Sigmoid colon (tissue), 7 donors: ENCODE results near the gene KCNE1. TPM values are rescaled to one million over a fixed set of nuclear protein-coding genes. Genes with fewer than 3 reads are reported as not detected.

ENCODE experiments used
- DNase-seq: peaks from one replicate; pipeline ENCODE4 v3.0.0-alpha.2; 2019
- H3K27ac ChIP-seq, 4 donors: fragments of 200-600 bp; sonication (generic); one replicate each; pipeline ENCODE4 v1.5.1; 2016 to 2019; ENCODE audit warnings: mild to moderate bottlenecking in 1 of 4
- H3K27me3 ChIP-seq, 3 donors: fragments of 200-600 bp; sonication (generic); one replicate each; pipeline ENCODE4 v1.5.1; 2019; ENCODE audit warnings: mild to moderate bottlenecking in 1 of 3
- H3K36me3 ChIP-seq, 4 donors: fragments of 200-600 bp; sonication (generic); one replicate each; pipeline ENCODE4 v1.5.1; 2016 to 2019
- H3K4me1 ChIP-seq, 4 donors: fragments of 200-600 bp; sonication (generic); one replicate each; pipeline ENCODE4 v1.5.1; 2017 to 2019
- H3K4me3 ChIP-seq, 4 donors: fragments of 200-600 bp; sonication (generic); one replicate each; pipeline ENCODE4 v1.5.1; 2017 to 2019; ENCODE audit warnings: mild to moderate bottlenecking in 2 of 4, moderate library complexity in 1 of 4
- H3K9me3 ChIP-seq, 4 donors: fragments of 200-600 bp in 3 of 4; sonication (generic) in 3 of 4; one replicate each; pipeline versions ENCODE4 v1.5.1 to v1.6.1; 2013 to 2019
- EP300 ChIP-seq, 4 donors: sonication (generic); formaldehyde crosslinking; IDR thresholded peaks; one replicate each; pipeline ENCODE4 v1.6.1; 2017; ENCODE audit warnings: antibody characterized with exemption in 4 of 4
- POLR2A ChIP-seq, 2 donors: fragments of 450-650 bp; IDR thresholded peaks; one replicate each; pipeline ENCODE4 v1.6.1; 2016; ENCODE audit warnings: antibody characterized with exemption in 2 of 2, mild to moderate bottlenecking in 2 of 2, moderate library complexity in 2 of 2
- POLR2AphosphoS5 ChIP-seq, 4 donors: sonication (generic); formaldehyde crosslinking; IDR thresholded peaks; one replicate each; pipeline ENCODE4 v1.6.1; 2017; ENCODE audit warnings: antibody characterized with exemption in 4 of 4
- WGBS, 2 donors: extraction: QIAGEN DNeasy Blood & Tissue Kit; methylation state at CpG; one replicate each; pipeline ENCODE4 v1.1.7; 2013; 5-methylcytosine and 5-hydroxymethylcytosine counted together
- intact Hi-C: fragments of 100-400 bp; cut with DNase I; formaldehyde crosslinking; loops from one replicate; pipeline ENCODE4 v1.15.1; 2023
- polyA plus RNA-seq, 3 donors: library from polyadenylated mRNA; stranded (reverse); fragments of 200-250 nt; gene quantifications; one replicate each; pipeline ENCODE4 v1.2.3, GENCODE V29; 2013
- total RNA-seq, 4 donors: library from RNA; depleted of rRNA; stranded (reverse); fragments of >200 nt; gene quantifications; one replicate each; pipeline ENCODE4 v1.1.0, GENCODE V29; 2016
- TF ChIP-seq, protein P1 (sequence below), 4 experiments: fragments of 450-650 bp in 3 of 4; fragments of 200-600 bp in 1 of 4; IDR thresholded peaks; one replicate each; pipeline ENCODE4 v1.5.1; 2016 to 2019; ENCODE audit warnings: antibody characterized with exemption in 4 of 4, mild to moderate bottlenecking in 3 of 4, moderate library complexity in 2 of 4
- donor health status: healthy with polysubstance abuse.
- donor health status: Bipolar disorder and iron deficiency.
- donor health status: healthy.

KCNE1 gene
- total and polyA plus RNA-seq, 7 donors = 0.60 to 7.2 (median 2.3) TPM; not detected in 1

DNA sequence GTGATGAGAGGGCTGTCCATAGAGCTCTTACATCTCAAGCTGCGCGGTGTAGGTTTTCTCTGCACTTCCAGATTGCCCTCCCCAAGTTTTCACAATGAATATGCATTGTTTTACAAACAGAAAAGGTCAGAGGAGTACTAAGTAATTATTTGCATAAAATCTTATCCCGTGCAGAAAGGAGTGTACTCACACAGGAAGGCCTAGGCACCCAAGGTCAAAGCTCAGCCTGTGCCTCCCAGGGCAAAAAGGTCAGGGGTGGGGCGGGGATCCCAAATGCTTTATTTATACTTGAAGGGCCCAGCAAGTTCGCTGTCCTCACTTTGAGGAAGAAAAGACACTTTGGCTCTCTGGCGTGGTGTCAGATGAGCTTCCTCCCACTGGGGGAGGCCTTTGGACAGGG is 10.3 kb upstream of the KCNE1 start:
- intact Hi-C loops = loop anchor here (5.0 kb wide), 1 partner anchor 60 kb away; no protein-coding TSS in a partner anchor
- no peak for TF ChIP-seq EP300 (IDR thresholded peaks at IDR 0.05)
- TF ChIP-seq POLR2AphosphoS5 (IDR thresholded peaks at IDR 0.05) = no peak
- TF ChIP-seq, protein P1, sequence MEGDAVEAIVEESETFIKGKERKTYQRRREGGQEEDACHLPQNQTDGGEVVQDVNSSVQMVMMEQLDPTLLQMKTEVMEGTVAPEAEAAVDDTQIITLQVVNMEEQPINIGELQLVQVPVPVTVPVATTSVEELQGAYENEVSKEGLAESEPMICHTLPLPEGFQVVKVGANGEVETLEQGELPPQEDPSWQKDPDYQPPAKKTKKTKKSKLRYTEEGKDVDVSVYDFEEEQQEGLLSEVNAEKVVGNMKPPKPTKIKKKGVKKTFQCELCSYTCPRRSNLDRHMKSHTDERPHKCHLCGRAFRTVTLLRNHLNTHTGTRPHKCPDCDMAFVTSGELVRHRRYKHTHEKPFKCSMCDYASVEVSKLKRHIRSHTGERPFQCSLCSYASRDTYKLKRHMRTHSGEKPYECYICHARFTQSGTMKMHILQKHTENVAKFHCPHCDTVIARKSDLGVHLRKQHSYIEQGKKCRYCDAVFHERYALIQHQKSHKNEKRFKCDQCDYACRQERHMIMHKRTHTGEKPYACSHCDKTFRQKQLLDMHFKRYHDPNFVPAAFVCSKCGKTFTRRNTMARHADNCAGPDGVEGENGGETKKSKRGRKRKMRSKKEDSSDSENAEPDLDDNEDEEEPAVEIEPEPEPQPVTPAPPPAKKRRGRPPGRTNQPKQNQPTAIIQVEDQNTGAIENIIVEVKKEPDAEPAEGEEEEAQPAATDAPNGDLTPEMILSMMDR (IDR thresholded peaks at IDR 0.05) = no peak
- TF ChIP-seq POLR2A (IDR thresholded peaks at IDR 0.05) = no peak
- Histone ChIP-seq H3K27me3 (no peaks in the 10 kb centered on the region), H3K4me3 (no peak overlapping the region), H3K36me3 (peaks cover 0 to 45% (median 18%) of the 10 kb centered on the region in 4 donors), H3K9me3 (no peaks in the 10 kb centered on the region), H3K4me1 (peaks cover 0 to 62% (median 39%) of the 10 kb centered on the region in 4 donors), H3K27ac (peak overlapping the region; percentile 27 to 55 (median 43))
- no peak for DNase-seq
- 48 to 72% methylated on average over 6 of the region's 6 CpGs for WGBS, 2 donors

DNA sequence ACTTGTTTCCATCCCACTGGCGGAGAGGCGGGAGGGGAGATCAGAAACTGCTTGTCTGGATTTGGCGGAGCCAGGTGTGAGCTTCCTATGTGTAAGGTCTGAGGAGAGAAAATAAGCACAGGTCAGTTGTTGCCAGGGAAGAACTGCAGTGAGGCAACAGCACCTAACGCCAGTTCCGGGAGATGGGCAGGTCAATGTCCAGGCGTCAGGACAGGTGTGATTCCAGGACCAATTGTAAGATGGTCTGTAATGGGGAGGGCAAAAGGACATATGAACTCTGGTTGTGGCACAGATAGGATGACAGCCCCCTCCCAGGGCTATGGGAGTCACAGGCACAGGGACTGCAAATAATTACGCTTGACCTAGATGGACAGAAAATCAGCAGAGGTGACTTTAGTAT is 9.6 kb upstream of the KCNE1 start:
- intact Hi-C loops = loop anchor here (5.0 kb wide), 1 partner anchor 61 kb away; no protein-coding TSS in a partner anchor
- no peak for DNase-seq
- Histone ChIP-seq H3K4me1 (peaks cover 0 to 59% (median 36%) of the 10 kb centered on the region in 4 donors), H3K36me3 (peaks cover 0 to 52% (median 18%) of the 10 kb centered on the region in 4 donors), H3K27ac (peak overlapping the region in 2 of 4 donors; percentile 14 to 55), H3K4me3 (no peak overlapping the region), H3K9me3 (no peaks in the 10 kb centered on the region), H3K27me3 (no peaks in the 10 kb centered on the region)
- 90 to 96% methylated on average over 7 of the region's 7 CpGs for WGBS, 2 donors
- TF ChIP-seq POLR2AphosphoS5 (IDR thresholded peaks at IDR 0.05) (no peak), POLR2A (IDR thresholded peaks at IDR 0.05) (no peak), EP300 (IDR thresholded peaks at IDR 0.05) (no peak)
- TF ChIP-seq, protein P1 (IDR thresholded peaks at IDR 0.05) = no peak

DNA sequence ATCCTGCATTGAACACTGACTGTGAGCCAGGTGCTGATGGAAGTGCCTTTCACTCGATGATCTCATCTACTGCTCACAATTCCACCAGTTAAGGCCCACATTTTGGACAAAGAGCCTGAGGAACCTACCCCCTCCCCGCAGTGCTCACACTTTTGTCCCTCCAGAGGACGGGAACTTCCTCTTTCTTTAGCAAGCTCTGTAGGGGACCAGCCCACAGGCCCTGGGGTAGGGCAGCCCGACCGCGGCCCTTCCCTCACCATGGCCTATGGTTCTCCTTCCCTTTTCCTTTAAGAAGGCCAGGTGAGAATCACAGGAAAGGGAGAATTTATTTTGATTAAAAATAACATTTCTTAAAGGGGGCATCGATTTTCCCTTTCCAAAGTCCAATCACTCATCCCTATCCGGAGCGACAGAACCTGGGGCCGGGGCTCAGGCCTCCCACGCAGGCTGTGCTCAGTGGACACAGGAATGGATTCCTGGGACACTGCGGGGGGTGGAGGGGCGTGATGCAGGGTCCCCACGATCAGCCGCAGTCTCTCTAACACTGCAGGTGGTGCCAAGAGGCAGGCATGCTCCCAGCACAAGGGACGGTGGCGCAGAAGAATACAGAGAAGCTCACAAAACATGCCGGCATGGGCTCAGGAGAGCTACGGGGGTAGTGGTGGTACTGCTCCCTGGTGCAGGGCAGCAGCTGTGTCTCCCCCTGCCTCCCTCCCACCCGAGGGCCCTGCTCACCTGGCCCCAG is 8.9 kb upstream of the KCNE1 start:
- 86 to 95% methylated on average over 20 of the region's 20 CpGs for whole genome bisulfite sequencing, 2 donors
- Histone ChIP-seq H3K27me3 (no peaks in the 10 kb centered on the region), H3K27ac (peak overlapping the region in 3 of 4 donors; percentile 14 to 55 (median 21)), H3K36me3 (peaks cover 0 to 54% (median 18%) of the 10 kb centered on the region in 4 donors), H3K4me1 (peaks cover 0 to 57% (median 35%) of the 10 kb centered on the region in 4 donors), H3K4me3 (no peak overlapping the region), H3K9me3 (no peaks in the 10 kb centered on the region)
- TF ChIP-seq, protein P1 (IDR thresholded peaks at IDR 0.05) = no peak
- TF ChIP-seq EP300 (IDR thresholded peaks at IDR 0.05) (no peak), POLR2A (IDR thresholded peaks at IDR 0.05) (no peak), POLR2AphosphoS5 (IDR thresholded peaks at IDR 0.05) (no peak)
- no peak for DNase-seq
- intact Hi-C loops = loop anchor here (5.0 kb wide), 1 partner anchor 61 kb away; no protein-coding TSS in a partner anchor

DNA sequence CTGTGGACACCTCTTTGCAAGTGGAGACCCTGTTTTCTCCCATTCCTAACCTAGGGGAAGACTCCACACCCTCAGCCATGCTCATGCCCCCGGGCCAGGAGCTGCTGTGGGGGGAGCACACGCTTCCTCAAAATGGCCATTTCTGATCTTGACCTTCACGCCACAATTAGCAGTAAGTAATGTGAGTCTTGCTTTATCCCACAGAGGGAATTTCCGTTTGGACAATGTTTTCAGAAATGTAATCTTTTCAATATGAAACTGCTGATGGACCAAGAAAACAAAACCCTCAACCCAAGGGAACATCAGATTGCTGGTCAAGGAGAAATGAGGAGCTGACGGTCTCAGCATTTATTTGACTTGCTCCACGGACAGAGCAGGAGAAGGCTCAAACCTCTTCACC is 8.3 kb upstream of the KCNE1 start:
- Histone ChIP-seq H3K4me1 (peaks cover 0 to 51% (median 29%) of the 10 kb centered on the region in 4 donors), H3K36me3 (peaks cover 0 to 57% (median 18%) of the 10 kb centered on the region in 4 donors), H3K9me3 (no peaks in the 10 kb centered on the region), H3K27ac (peak overlapping the region in 3 of 4 donors; percentile 14 to 55 (median 21)), H3K27me3 (no peaks in the 10 kb centered on the region), H3K4me3 (no peak overlapping the region)
- intact Hi-C loops = loop anchor here (5.0 kb wide), 1 partner anchor 62 kb away; no protein-coding TSS in a partner anchor
- TF ChIP-seq EP300 (IDR thresholded peaks at IDR 0.05) (no peak), POLR2A (IDR thresholded peaks at IDR 0.05) (no peak), POLR2AphosphoS5 (IDR thresholded peaks at IDR 0.05) (no peak)
- TF ChIP-seq, protein P1 (IDR thresholded peaks at IDR 0.05) = no peak
- 90% methylated on average over 6 of the region's 6 CpGs for WGBS, 2 donors
- no peak for DNase-seq
